KMS-11 (cell line): Measurements from ENCODE around the gene ANKRD13B.

Experiments
- H2AFZ ChIP-seq: fragments of 200-600 bp; sonication (generic); 2 replicates; pipeline ENCODE4 v1.6.1; 2016; ENCODE audit warnings: antibody characterized with exemption, mixed run types, low read depth
- H3K27ac ChIP-seq: fragments of 200-600 bp; sonication (generic); 2 replicates; pipeline ENCODE4 v1.6.1; 2016; ENCODE audit warnings: mild to moderate bottlenecking, mixed run types
- H3K27me3 ChIP-seq: fragments of 200-600 bp; sonication (generic); 2 replicates; pipeline ENCODE4 v1.6.1; 2017; ENCODE audit warnings: mild to moderate bottlenecking, low read depth, mixed run types, moderate library complexity; ENCODE audit not compliant: insufficient read depth
- H3K36me3 ChIP-seq: fragments of 200-600 bp; sonication (generic); 2 replicates; pipeline ENCODE4 v1.6.1; 2017; ENCODE audit warnings: mild to moderate bottlenecking, mixed run types; ENCODE audit not compliant: insufficient read depth
- H3K4me1 ChIP-seq: fragments of 200-600 bp; sonication (generic); 2 replicates; pipeline ENCODE4 v1.6.1; 2016; ENCODE audit warnings: mild to moderate bottlenecking, low read depth, mixed run types; ENCODE audit not compliant: poor library complexity, severe bottlenecking
- H3K4me2 ChIP-seq: fragments of 200-600 bp; sonication (generic); 2 replicates; pipeline ENCODE4 v1.7.0; 2016; ENCODE audit warnings: mild to moderate bottlenecking, mixed run types
- H3K4me3 ChIP-seq: fragments of 200-600 bp; sonication (generic); IDR thresholded peaks from 2 replicates; pipeline ENCODE4 v1.6.1; 2017; ENCODE audit warnings: low read depth, low read length, mixed read lengths; ENCODE audit not compliant: insufficient read depth
- H3K79me2 ChIP-seq: fragments of 200-600 bp; sonication (generic); 2 replicates; pipeline ENCODE4 v1.6.1; 2016; ENCODE audit warnings: low read depth, mixed run types; ENCODE audit not compliant: insufficient read depth
- H3K9ac ChIP-seq: fragments of 200-600 bp; sonication (generic); 2 replicates; pipeline ENCODE4 v1.6.1; 2016; ENCODE audit warnings: mild to moderate bottlenecking, mixed run types
- H4K20me1 ChIP-seq: fragments of 200-600 bp; sonication (generic); 2 replicates; pipeline ENCODE4 v1.6.1; 2016; ENCODE audit warnings: mild to moderate bottlenecking, mixed run types; ENCODE audit not compliant: insufficient read depth
- TF ChIP-seq, protein P1 (sequence below): fragments of 200-600 bp; sonication (generic); conservative IDR thresholded peaks from 2 replicates; pipeline ENCODE4 v1.6.1; 2017; ENCODE audit warnings: low read depth, mild to moderate bottlenecking, antibody characterized with exemption, low read length, moderate library complexity, mixed read lengths

ANKRD13B gene

DNA sequence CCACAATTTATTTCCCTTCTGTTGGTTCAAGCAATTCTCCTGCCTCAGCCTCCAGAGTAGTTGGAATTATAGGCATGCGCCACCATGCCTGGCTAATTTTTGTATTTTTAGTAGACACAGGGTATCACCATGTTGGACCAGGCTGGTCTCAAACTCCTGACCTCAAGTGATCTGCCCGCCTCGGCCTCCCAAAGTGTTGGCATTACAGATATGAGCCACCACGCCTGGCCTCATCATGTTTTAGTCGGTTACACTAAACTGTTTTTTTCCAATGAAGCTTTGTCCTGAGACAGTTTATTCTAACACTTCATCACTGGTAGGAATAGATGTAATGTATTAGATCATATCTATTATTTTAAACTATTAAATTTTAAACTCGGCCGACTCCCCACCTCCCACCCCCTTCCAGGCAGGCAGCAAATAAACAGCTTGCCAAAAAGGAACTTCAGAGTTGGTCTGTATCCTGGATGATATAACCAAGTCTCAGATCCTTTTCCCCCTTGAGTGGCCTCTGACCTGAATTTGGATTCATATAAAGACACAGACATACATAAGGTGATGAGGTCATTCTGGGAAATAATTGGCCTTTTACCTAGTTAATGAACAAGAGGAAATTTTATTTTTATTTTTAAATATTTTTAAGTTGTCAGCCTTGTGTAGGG is 48.2 kb downstream of the ANKRD13B start:
- Histone ChIP-seq H3K9ac (no peak overlapping the region), H3K79me2 (no peaks in the 10 kb centered on the region), H3K4me1 (peaks cover 32% of the 10 kb centered on the region), H3K27me3 (no peaks in the 10 kb centered on the region), H4K20me1 (no peaks in the 10 kb centered on the region), H3K4me3 (no peak overlapping the region), H3K36me3 (no peaks in the 10 kb centered on the region), H2AFZ (no peak overlapping the region), H3K27ac (no peak overlapping the region), H3K4me2 (no peak overlapping the region)
- TF ChIP-seq, protein P1, sequence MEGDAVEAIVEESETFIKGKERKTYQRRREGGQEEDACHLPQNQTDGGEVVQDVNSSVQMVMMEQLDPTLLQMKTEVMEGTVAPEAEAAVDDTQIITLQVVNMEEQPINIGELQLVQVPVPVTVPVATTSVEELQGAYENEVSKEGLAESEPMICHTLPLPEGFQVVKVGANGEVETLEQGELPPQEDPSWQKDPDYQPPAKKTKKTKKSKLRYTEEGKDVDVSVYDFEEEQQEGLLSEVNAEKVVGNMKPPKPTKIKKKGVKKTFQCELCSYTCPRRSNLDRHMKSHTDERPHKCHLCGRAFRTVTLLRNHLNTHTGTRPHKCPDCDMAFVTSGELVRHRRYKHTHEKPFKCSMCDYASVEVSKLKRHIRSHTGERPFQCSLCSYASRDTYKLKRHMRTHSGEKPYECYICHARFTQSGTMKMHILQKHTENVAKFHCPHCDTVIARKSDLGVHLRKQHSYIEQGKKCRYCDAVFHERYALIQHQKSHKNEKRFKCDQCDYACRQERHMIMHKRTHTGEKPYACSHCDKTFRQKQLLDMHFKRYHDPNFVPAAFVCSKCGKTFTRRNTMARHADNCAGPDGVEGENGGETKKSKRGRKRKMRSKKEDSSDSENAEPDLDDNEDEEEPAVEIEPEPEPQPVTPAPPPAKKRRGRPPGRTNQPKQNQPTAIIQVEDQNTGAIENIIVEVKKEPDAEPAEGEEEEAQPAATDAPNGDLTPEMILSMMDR: no peak

DNA sequence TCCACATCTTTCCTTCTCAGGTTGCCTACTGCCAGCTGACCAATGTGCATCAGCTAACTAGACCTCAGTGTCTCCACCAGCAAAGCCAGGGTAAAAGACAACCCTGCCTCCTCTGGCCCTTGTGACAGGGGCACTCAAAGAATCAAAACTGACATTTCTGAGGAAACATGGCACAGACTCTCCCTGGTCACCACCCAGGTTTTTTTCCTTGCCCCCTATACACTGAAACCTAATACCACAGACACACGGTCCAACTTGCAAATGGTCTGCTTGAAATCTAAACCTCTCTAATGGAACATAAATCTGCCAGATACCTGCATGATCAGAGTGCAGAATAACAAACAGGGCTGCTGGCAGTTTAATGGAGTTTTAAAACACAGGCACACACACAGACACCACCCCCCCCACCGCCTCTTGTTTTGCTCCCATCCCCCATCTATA is 49.3 kb downstream of the ANKRD13B start:
- H3K4me2 ChIP-seq: no peak overlapping the region
- H3K27me3 ChIP-seq: no peaks in the 10 kb centered on the region
- H3K4me1 ChIP-seq: peaks cover 32% of the 10 kb centered on the region
- H2AFZ ChIP-seq: no peak overlapping the region
- no peaks in the 10 kb centered on the region for H4K20me1 ChIP-seq
- H3K79me2 ChIP-seq: no peaks in the 10 kb centered on the region
- no peak overlapping the region for H3K4me3 ChIP-seq
- no peaks in the 10 kb centered on the region for H3K36me3 ChIP-seq
- TF ChIP-seq, protein P1: no peak
- no peak overlapping the region for H3K9ac ChIP-seq
- H3K27ac ChIP-seq: no peak overlapping the region

DNA sequence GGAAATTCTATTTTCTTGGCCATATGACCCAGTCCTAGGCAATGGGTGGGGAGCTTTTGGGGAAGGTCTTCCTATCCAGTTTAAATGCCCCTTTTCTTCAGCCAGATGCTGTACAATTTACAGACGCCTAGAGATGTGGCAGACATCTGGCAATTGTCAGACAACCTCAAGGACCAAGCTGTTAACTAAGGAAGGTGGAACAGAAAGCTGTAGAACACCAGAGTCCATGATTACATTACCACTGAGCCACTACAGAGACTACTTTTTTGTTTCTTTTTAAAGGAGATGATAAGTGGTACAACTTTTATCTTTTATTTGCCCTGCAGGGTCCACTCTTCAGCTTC is 50.9 kb downstream of the ANKRD13B start:
- H3K4me3 ChIP-seq: no peak overlapping the region

GRCh38 chr17:29645515-29646051 is 52.7 kb downstream of the ANKRD13B start:
- TF ChIP-seq, protein P1: no peak

More for the DNA sequence above, 50.9 kb downstream of the ANKRD13B start:
- H3K27ac ChIP-seq: no peak overlapping the region
- no peak overlapping the region for H3K4me2 ChIP-seq
- H3K4me1 ChIP-seq: peaks cover 28% of the 10 kb centered on the region
- no peaks in the 10 kb centered on the region for H3K27me3 ChIP-seq
- H2AFZ ChIP-seq: no peak overlapping the region
- no peaks in the 10 kb centered on the region for H4K20me1 ChIP-seq
- TF ChIP-seq, protein P1: no peak
- H3K36me3 ChIP-seq: no peaks in the 10 kb centered on the region
- H3K79me2 ChIP-seq: no peaks in the 10 kb centered on the region
- no peak overlapping the region for H3K9ac ChIP-seq

More at GRCh38 chr17:29645515-29646051, 52.7 kb downstream of the ANKRD13B start:
- H3K4me1 ChIP-seq: peaks cover 11% of the 10 kb centered on the region
- H4K20me1 ChIP-seq: no peaks in the 10 kb centered on the region
- no peak overlapping the region for H3K4me2 ChIP-seq
- H3K4me3 ChIP-seq: no peak overlapping the region
- H3K27me3 ChIP-seq: no peaks in the 10 kb centered on the region
- no peak overlapping the region for H3K9ac ChIP-seq
- no peak overlapping the region for H3K27ac ChIP-seq
- no peaks in the 10 kb centered on the region for H3K36me3 ChIP-seq
- no peaks in the 10 kb centered on the region for H3K79me2 ChIP-seq
- H2AFZ ChIP-seq: no peak overlapping the region
